Subcutaneous preadipocyte (primary cell): ENCODE data around the gene LGALS8. TPM values are rescaled to one million over a fixed set of nuclear protein-coding genes. Genes with fewer than 3 reads are reported as not detected.

Experiments
- total RNA-seq: library from RNA; depleted of rRNA; stranded (reverse); fragments of >200 nt; gene quantifications from 2 replicates; pipeline ENCODE4 v1.2.3, GENCODE V29; 2012

The LGALS8 gene
- 61.2 and 63.9 TPM in 2 replicates for total RNA-seq

GRCh38 chr1:236523704-236524141 is at the start of gene LGALS8:
LGALS8 (plus strand) TSS chr1:236523982; CDS start chr1:236526071, 2,089 bp downstream.

Other genes starting within 250 kb of the LGALS8 start
- gene ERO1B, start 242.0 kb upstream of the LGALS8 start, total RNA-seq: 2.2 and 2.3 TPM in 2 replicates
- not detected in 2 replicates for gene EDARADD, start 129.7 kb upstream of the LGALS8 start, total RNA-seq
- gene HEATR1, start 80.5 kb downstream of the LGALS8 start, total RNA-seq: 46.7 and 79.2 TPM in 2 replicates
- gene ACTN2, start 162.5 kb downstream of the LGALS8 start, total RNA-seq: 0.39 TPM in 1 of 2 replicates, not detected in the other